KMS-11 (cell line): ENCODE measurements around the gene KPNA4.

ENCODE experiments used
- H2AFZ ChIP-seq: fragments of 200-600 bp; sonication (generic); 2 replicates; pipeline ENCODE4 v1.6.1; 2016; ENCODE audit warnings: antibody characterized with exemption, mixed run types, low read depth
- H3K27ac ChIP-seq: fragments of 200-600 bp; sonication (generic); 2 replicates; pipeline ENCODE4 v1.6.1; 2016; ENCODE audit warnings: mild to moderate bottlenecking, mixed run types
- H3K27me3 ChIP-seq: fragments of 200-600 bp; sonication (generic); 2 replicates; pipeline ENCODE4 v1.6.1; 2017; ENCODE audit warnings: mild to moderate bottlenecking, low read depth, mixed run types, moderate library complexity; ENCODE audit not compliant: insufficient read depth
- H3K36me3 ChIP-seq: fragments of 200-600 bp; sonication (generic); 2 replicates; pipeline ENCODE4 v1.6.1; 2017; ENCODE audit warnings: mild to moderate bottlenecking, mixed run types; ENCODE audit not compliant: insufficient read depth
- H3K4me1 ChIP-seq: fragments of 200-600 bp; sonication (generic); 2 replicates; pipeline ENCODE4 v1.6.1; 2016; ENCODE audit warnings: mild to moderate bottlenecking, low read depth, mixed run types; ENCODE audit not compliant: poor library complexity, severe bottlenecking
- H3K4me2 ChIP-seq: fragments of 200-600 bp; sonication (generic); 2 replicates; pipeline ENCODE4 v1.7.0; 2016; ENCODE audit warnings: mild to moderate bottlenecking, mixed run types
- H3K4me3 ChIP-seq: fragments of 200-600 bp; sonication (generic); IDR thresholded peaks from 2 replicates; pipeline ENCODE4 v1.6.1; 2017; ENCODE audit warnings: low read depth, low read length, mixed read lengths; ENCODE audit not compliant: insufficient read depth
- H3K79me2 ChIP-seq: fragments of 200-600 bp; sonication (generic); 2 replicates; pipeline ENCODE4 v1.6.1; 2016; ENCODE audit warnings: low read depth, mixed run types; ENCODE audit not compliant: insufficient read depth
- H3K9ac ChIP-seq: fragments of 200-600 bp; sonication (generic); 2 replicates; pipeline ENCODE4 v1.6.1; 2016; ENCODE audit warnings: mild to moderate bottlenecking, mixed run types
- H4K20me1 ChIP-seq: fragments of 200-600 bp; sonication (generic); 2 replicates; pipeline ENCODE4 v1.6.1; 2016; ENCODE audit warnings: mild to moderate bottlenecking, mixed run types; ENCODE audit not compliant: insufficient read depth
- TF ChIP-seq, protein P1 (sequence below): fragments of 200-600 bp; sonication (generic); conservative IDR thresholded peaks from 2 replicates; pipeline ENCODE4 v1.6.1; 2017; ENCODE audit warnings: low read depth, mild to moderate bottlenecking, antibody characterized with exemption, low read length, moderate library complexity, mixed read lengths

KPNA4 gene

DNA sequence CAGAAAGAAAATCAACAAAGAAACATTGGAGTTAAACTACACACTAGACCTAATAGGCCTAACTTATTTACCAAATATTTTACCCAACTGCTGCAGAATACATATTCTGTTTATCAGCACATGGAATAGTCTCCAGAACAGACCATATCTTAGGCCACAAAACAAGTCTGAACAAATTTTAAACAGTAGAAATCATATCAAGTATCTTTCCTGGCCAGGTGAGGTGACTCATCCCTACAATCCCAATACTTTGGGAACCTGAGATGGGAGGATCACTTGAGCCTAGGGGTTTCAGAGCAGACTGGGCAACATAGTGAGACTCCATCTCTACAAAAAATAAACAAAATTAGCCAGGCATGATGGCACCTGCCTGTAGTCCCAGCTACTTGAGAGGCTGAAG, 18.1 kb upstream of the KPNA4 start:
- H4K20me1 ChIP-seq: no peaks in the 10 kb centered on the region
- TF ChIP-seq, protein P1, sequence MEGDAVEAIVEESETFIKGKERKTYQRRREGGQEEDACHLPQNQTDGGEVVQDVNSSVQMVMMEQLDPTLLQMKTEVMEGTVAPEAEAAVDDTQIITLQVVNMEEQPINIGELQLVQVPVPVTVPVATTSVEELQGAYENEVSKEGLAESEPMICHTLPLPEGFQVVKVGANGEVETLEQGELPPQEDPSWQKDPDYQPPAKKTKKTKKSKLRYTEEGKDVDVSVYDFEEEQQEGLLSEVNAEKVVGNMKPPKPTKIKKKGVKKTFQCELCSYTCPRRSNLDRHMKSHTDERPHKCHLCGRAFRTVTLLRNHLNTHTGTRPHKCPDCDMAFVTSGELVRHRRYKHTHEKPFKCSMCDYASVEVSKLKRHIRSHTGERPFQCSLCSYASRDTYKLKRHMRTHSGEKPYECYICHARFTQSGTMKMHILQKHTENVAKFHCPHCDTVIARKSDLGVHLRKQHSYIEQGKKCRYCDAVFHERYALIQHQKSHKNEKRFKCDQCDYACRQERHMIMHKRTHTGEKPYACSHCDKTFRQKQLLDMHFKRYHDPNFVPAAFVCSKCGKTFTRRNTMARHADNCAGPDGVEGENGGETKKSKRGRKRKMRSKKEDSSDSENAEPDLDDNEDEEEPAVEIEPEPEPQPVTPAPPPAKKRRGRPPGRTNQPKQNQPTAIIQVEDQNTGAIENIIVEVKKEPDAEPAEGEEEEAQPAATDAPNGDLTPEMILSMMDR: no peak
- H3K9ac ChIP-seq: no peak overlapping the region
- H3K79me2 ChIP-seq: no peaks in the 10 kb centered on the region
- H3K4me3 ChIP-seq: no peak overlapping the region
- no peak overlapping the region for H3K4me2 ChIP-seq
- H3K27ac ChIP-seq: no peak overlapping the region
- H2AFZ ChIP-seq: no peak overlapping the region
- no peaks in the 10 kb centered on the region for H3K27me3 ChIP-seq
- no peaks in the 10 kb centered on the region for H3K36me3 ChIP-seq
- no peaks in the 10 kb centered on the region for H3K4me1 ChIP-seq

DNA sequence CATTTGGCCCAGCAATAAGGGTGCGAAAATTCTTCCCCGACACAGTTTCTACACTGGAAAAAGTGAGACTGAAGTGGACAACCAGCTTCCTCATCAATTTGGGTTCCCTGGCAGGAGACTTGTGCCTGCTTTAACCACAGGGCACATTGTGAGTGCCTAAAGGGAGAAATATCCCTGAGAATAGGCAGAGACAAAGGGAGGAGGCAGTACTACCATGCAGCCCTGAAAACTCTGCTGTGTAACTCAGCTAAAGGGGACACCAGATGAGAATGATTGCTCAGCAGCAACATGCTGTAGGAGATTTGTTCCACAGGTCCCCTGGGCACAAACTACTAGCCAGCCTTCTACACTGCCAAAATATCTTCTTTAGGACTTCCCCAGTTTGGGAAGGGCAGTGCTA, 15.6 kb upstream of the KPNA4 start:
- Histone ChIP-seq H3K4me2 (no peak overlapping the region), H4K20me1 (no peaks in the 10 kb centered on the region), H3K79me2 (no peaks in the 10 kb centered on the region), H3K9ac (no peak overlapping the region), H2AFZ (no peak overlapping the region), H3K27ac (no peak overlapping the region), H3K27me3 (no peaks in the 10 kb centered on the region), H3K4me3 (no peak overlapping the region), H3K36me3 (no peaks in the 10 kb centered on the region), H3K4me1 (no peaks in the 10 kb centered on the region)
- TF ChIP-seq, protein P1: no peak

DNA sequence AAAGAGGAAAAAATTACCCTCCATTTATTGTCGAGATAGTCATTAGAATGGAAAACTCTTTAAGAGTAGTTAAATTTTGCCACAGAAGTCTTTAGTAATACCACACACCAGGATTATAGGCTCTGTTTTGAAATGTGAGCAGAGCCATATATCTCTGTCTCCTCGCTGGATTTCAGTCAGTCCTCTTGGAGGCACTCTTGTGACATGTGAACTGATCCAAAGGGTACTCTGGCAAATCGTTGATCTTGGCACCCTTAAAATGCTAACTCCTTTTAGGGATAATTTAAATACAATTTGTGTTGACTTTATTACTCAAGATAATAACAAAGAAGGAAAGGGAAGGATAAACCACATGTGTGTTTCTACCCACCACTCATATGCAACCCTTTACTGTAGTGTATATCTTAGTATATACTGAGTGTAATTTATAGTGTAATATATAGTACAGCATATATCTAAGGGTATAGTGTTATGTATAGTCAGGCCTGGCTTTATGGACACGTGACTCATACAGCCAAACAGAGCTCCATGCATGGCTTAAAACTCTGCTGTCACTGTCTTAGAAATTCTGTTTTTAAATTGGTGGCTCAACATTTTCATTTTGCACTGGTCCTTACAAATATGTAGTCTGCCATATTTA, 12.3 kb upstream of the KPNA4 start:
- TF ChIP-seq, protein P1: no peak
- no peak overlapping the region for H2AFZ ChIP-seq
- no peak overlapping the region for H3K4me3 ChIP-seq
- no peak overlapping the region for H3K4me2 ChIP-seq
- H4K20me1 ChIP-seq: no peaks in the 10 kb centered on the region
- H3K9ac ChIP-seq: no peak overlapping the region
- H3K36me3 ChIP-seq: no peaks in the 10 kb centered on the region
- no peaks in the 10 kb centered on the region for H3K4me1 ChIP-seq
- H3K27me3 ChIP-seq: no peaks in the 10 kb centered on the region
- H3K27ac ChIP-seq: no peak overlapping the region
- no peaks in the 10 kb centered on the region for H3K79me2 ChIP-seq

DNA sequence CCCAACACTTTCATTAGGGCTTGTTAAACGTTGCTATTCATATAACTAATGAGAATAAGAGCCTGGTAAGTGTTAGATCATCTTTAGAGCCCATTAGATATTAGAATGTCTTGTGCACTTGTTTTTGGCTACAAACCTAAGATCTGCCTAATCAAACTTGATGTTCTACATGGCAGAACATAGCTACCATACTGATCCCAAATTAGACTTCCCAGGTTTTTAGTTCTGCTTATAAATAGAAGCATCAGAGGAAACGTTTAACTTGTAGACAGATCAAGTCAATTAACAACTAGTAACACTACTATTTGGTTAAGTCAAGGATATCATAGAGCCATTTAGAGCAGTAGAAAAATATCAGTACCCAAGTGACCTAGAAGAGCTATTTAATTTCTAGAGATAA, 11.7 kb upstream of the KPNA4 start:
- Histone ChIP-seq H2AFZ (no peak overlapping the region), H3K27ac (no peak overlapping the region), H3K9ac (no peak overlapping the region)

More for the DNA sequence above, 11.7 kb upstream of the KPNA4 start:
- H4K20me1 ChIP-seq: no peaks in the 10 kb centered on the region
- H3K4me3 ChIP-seq: no peak overlapping the region
- H3K27me3 ChIP-seq: no peaks in the 10 kb centered on the region
- H3K36me3 ChIP-seq: no peaks in the 10 kb centered on the region
- TF ChIP-seq, protein P1: no peak
- no peak overlapping the region for H3K4me2 ChIP-seq
- H3K79me2 ChIP-seq: no peaks in the 10 kb centered on the region
- no peaks in the 10 kb centered on the region for H3K4me1 ChIP-seq
